Endodermal cell (in vitro differentiated cells): Measurements from ENCODE around the gene NOL8. TPM values are rescaled to one million over a fixed set of nuclear protein-coding genes. Genes with fewer than 3 reads are reported as not detected.

Experiments used
- DNase-seq: peaks from one replicate; pipeline ENCODE4 v3.0.0-alpha.2; 2017
- H3K27ac ChIP-seq: 2 replicates; pipeline ENCODE4 v1.5.1; 2013; ENCODE audit warnings: mild to moderate bottlenecking, low read depth, low read length, moderate library complexity
- H3K27me3 ChIP-seq: 2 replicates; pipeline ENCODE4 v1.6.1; 2013; ENCODE audit warnings: mild to moderate bottlenecking, low read length, moderate library complexity; ENCODE audit not compliant: insufficient read depth, control insufficient read depth, poor library complexity, severe bottlenecking
- H3K36me3 ChIP-seq: 2 replicates; pipeline ENCODE4 v1.7.0; 2013; ENCODE audit warnings: mild to moderate bottlenecking, low read length, moderate library complexity; ENCODE audit not compliant: control insufficient read depth, insufficient read depth
- H3K4me1 ChIP-seq: one replicate; pipeline ENCODE4 v1.7.0; 2013; ENCODE audit warnings: low read length; ENCODE audit not compliant: control insufficient read depth, insufficient read depth
- H3K4me3 ChIP-seq: 2 replicates; pipeline ENCODE4 v1.5.1; 2013; ENCODE audit warnings: mild to moderate bottlenecking, low read length, moderate library complexity
- H3K9ac ChIP-seq: 2 replicates; pipeline ENCODE4 v1.6.1; 2013; ENCODE audit warnings: mild to moderate bottlenecking, low read length, moderate library complexity; ENCODE audit not compliant: poor library complexity, severe bottlenecking; ENCODE audit errors: extremely low read depth
- H3K9me3 ChIP-seq: 2 replicates; pipeline ENCODE4 v1.6.1; 2013; ENCODE audit warnings: mild to moderate bottlenecking, low read length, moderate library complexity; ENCODE audit not compliant: control insufficient read depth
- H3K27ac Mint-ChIP-seq: 2 replicates; pipeline ENCODE4 v1.8.0; 2020; ENCODE audit warnings: mixed read lengths
- H3K27me3 Mint-ChIP-seq: 2 replicates; pipeline ENCODE4 v1.8.0; 2021; ENCODE audit warnings: mild to moderate bottlenecking, mixed read lengths; ENCODE audit not compliant: insufficient read depth
- H3K36me3 Mint-ChIP-seq: 2 replicates; pipeline ENCODE4 v1.8.0; 2020; ENCODE audit warnings: low read depth, mixed read lengths
- H3K4me1 Mint-ChIP-seq: 2 replicates; pipeline ENCODE4 v1.8.0; 2020; ENCODE audit warnings: mixed read lengths
- H3K4me3 Mint-ChIP-seq: 2 replicates; pipeline ENCODE4 v1.8.0; 2020; ENCODE audit warnings: mild to moderate bottlenecking, moderate library complexity, mixed read lengths
- H3K9me3 Mint-ChIP-seq: 2 replicates; pipeline ENCODE4 v1.8.0; 2020; ENCODE audit warnings: mild to moderate bottlenecking, mixed read lengths
- CTCF ChIP-seq: fragments of 200-600 bp; sonication (generic); conservative IDR thresholded peaks from 2 replicates; pipeline ENCODE4 v1.5.0; 2021; ENCODE audit warnings: antibody characterized with exemption, mild to moderate bottlenecking
- WGBS, 2 experiments: methylation state at CpG; one replicate each; pipeline versions ENCODE4 v1.1.5 to v1.1.7; 2013; ENCODE audit warnings: missing lambda C conversion rate in 2 of 2, mixed read lengths in 1 of 2; ENCODE audit not compliant: insufficient coverage in 1 of 2, insufficient read length in 1 of 2; 5-methylcytosine and 5-hydroxymethylcytosine counted together
- total RNA-seq, 2 donors: library from RNA; stranded (reverse); fragmentation: NEBNext Ultra II Directional in 1 of 2; extraction: Animal tissue kit (Norgen Biotek cat#: 25700) in 1 of 2; gene quantifications; 2 replicates in 1 of 2; 3 replicates in 1 of 2; pipeline ENCODE4 v1.2.1, GENCODE V29; 2021

NOL8 gene
- total RNA-seq, 2 donors from 2014 or later = 30.0 to 31.7 TPM

- H3K4me3 Mint-ChIP-seq = no peak overlapping the region
- H3K27me3 Mint-ChIP-seq = no peaks in the 10 kb centered on the region
- no peak overlapping the region for H3K27ac Mint-ChIP-seq
- no peak overlapping the region for H3K9ac ChIP-seq
- 94 to 97% methylated on average over 1 of the region's 1 CpG for WGBS, 2 experiments
- H3K27me3 ChIP-seq = no peaks in the 10 kb centered on the region
- H3K4me3 ChIP-seq = no peak overlapping the region
- no peak overlapping the region for H3K27ac ChIP-seq
- TF ChIP-seq CTCF = no peak
- H3K9me3 Mint-ChIP-seq = no peaks in the 10 kb centered on the region
- peaks cover 82% of the 10 kb centered on the region for H3K36me3 Mint-ChIP-seq
- H3K36me3 ChIP-seq = peaks cover 94% of the 10 kb centered on the region
- no peaks in the 10 kb centered on the region for H3K9me3 ChIP-seq
- DNase-seq = no peak
- H3K4me1 ChIP-seq = no peaks in the 10 kb centered on the region
- no peaks in the 10 kb centered on the region for H3K4me1 Mint-ChIP-seq
These were observed 45.8 kb downstream of the NOL8 start for GRCh38 chr9:92279302-92279701.

GRCh38 chr9:92278110-92278509, 47.0 kb downstream of the NOL8 start:
- Histone ChIP-seq H3K9ac (no peak overlapping the region), H3K9me3 (no peaks in the 10 kb centered on the region), H3K4me3 (no peak overlapping the region), H3K27me3 (no peaks in the 10 kb centered on the region), H3K4me1 (no peaks in the 10 kb centered on the region), H3K36me3 (peaks cover 96% of the 10 kb centered on the region), H3K27ac (no peak overlapping the region)
- no peak for DNase-seq
- TF ChIP-seq CTCF = no peak
- H3K4me1 Mint-ChIP-seq = no peaks in the 10 kb centered on the region
- peaks cover 85% of the 10 kb centered on the region for H3K36me3 Mint-ChIP-seq
- H3K4me3 Mint-ChIP-seq = no peak overlapping the region
- no peaks in the 10 kb centered on the region for H3K9me3 Mint-ChIP-seq
- H3K27me3 Mint-ChIP-seq = no peaks in the 10 kb centered on the region
- H3K27ac Mint-ChIP-seq = no peak overlapping the region
- 100% methylated on average over 2 of the region's 2 CpGs for WGBS, 2 experiments

GRCh38 chr9:92276331-92277032, 48.7 kb downstream of the NOL8 start:
- DNase-seq = no peak
- no peak overlapping the region for H3K27ac ChIP-seq
- peaks cover 85% of the 10 kb centered on the region for H3K36me3 Mint-ChIP-seq
- H3K36me3 ChIP-seq = peaks cover 97% of the 10 kb centered on the region
- H3K9me3 ChIP-seq = no peaks in the 10 kb centered on the region
- TF ChIP-seq CTCF = no peak
- H3K4me1 Mint-ChIP-seq = no peaks in the 10 kb centered on the region
- no peaks in the 10 kb centered on the region for H3K27me3 ChIP-seq
- WGBS, 2 experiments = 89 to 90% methylated on average over 5 to 11 of the region's 11 CpGs
- H3K9me3 Mint-ChIP-seq = no peaks in the 10 kb centered on the region
- no peaks in the 10 kb centered on the region for H3K27me3 Mint-ChIP-seq
- H3K4me1 ChIP-seq = no peaks in the 10 kb centered on the region
- H3K27ac Mint-ChIP-seq = peak overlapping the region; percentile 67
- no peak overlapping the region for H3K4me3 Mint-ChIP-seq
- H3K9ac ChIP-seq = no peak overlapping the region
- H3K4me3 ChIP-seq = no peak overlapping the region
